IPS-18c (cell line): ENCODE data around the gene GRN.
A peak's percentile ranks its signal among the peaks of the same experiment; 100 is the strongest.
"Not testable (repeated sequence)": the region's sequence is repeated elsewhere in the genome, so short reads cannot be mapped to it uniquely, and the experiment has no call there.

ENCODE experiments used
- H3K4me3 ChIP-seq: 2 replicates; pipeline ENCODE4 v1.7.0; 2013; ENCODE audit warnings: low read depth, mild to moderate bottlenecking, low read length, moderate library complexity; ENCODE audit not compliant: insufficient read depth
- H3K9me3 ChIP-seq: one replicate; pipeline ENCODE4 v1.6.1; 2013; ENCODE audit warnings: mild to moderate bottlenecking, low read length, moderate library complexity; ENCODE audit not compliant: control insufficient read depth, insufficient read depth

Gene GRN

GRCh38 chr17:44367231-44367979 lies 22.3 kb downstream of the GRN start:
- peaks cover 4% of the 10 kb centered on the region for H3K9me3 ChIP-seq
- no peak overlapping the region for H3K4me3 ChIP-seq

- not testable (repeated sequence) for H3K4me3 ChIP-seq, H3K9me3 ChIP-seq
These were observed 23.5 kb downstream of the GRN start for GRCh38 chr17:44368391-44369243.

- not testable (repeated sequence) for H3K9me3 ChIP-seq, H3K4me3 ChIP-seq
These were observed 24.4 kb downstream of the GRN start for GRCh38 chr17:44369414-44370023.

- H3K9me3 ChIP-seq: no peaks in the 10 kb centered on the region
- H3K4me3 ChIP-seq: no peak overlapping the region; the same call in 1 of the 2 replicates
These were observed 26.9 kb downstream of the GRN start for GRCh38 chr17:44372036-44372435.

GRCh38 chr17:44374306-44375195 lies 29.4 kb downstream of the GRN start:
- H3K4me3 ChIP-seq: peak overlapping the region; percentile 11; the same call in 1 of the 2 replicates

GRCh38 chr17:44375196-44376017 lies 30.3 kb downstream of the GRN start:
- Histone ChIP-seq H3K4me3 (no peak overlapping the region), H3K9me3 (no peaks in the 10 kb centered on the region)

More at GRCh38 chr17:44374306-44375195, 29.4 kb downstream of the GRN start:
- no peaks in the 10 kb centered on the region for H3K9me3 ChIP-seq

GRCh38 chr17:44376124-44376523 lies 31.0 kb downstream of the GRN start:
- Histone ChIP-seq H3K4me3 (no peak overlapping the region), H3K9me3 (no peaks in the 10 kb centered on the region)

GRCh38 chr17:44376779-44377178 lies 31.7 kb downstream of the GRN start:
- Histone ChIP-seq H3K9me3 (no peaks in the 10 kb centered on the region), H3K4me3 (no peak overlapping the region)

GRCh38 chr17:44378171-44378705 lies 33.1 kb downstream of the GRN start:
- Histone ChIP-seq H3K9me3 (no peaks in the 10 kb centered on the region), H3K4me3 (no peak overlapping the region)

- peaks cover under 1% of the 10 kb centered on the region for H3K9me3 ChIP-seq
- H3K4me3 ChIP-seq: no peak overlapping the region
These were observed 34.8 kb downstream of the GRN start for GRCh38 chr17:44379887-44380286.

GRCh38 chr17:44380767-44381166 lies 35.7 kb downstream of the GRN start:
- Histone ChIP-seq H3K4me3 (no peak overlapping the region), H3K9me3 (peaks cover 2% of the 10 kb centered on the region)

- Histone ChIP-seq H3K9me3 (peaks cover 2% of the 10 kb centered on the region), H3K4me3 (no peak overlapping the region)
These were observed 36.8 kb downstream of the GRN start for GRCh38 chr17:44381810-44382305.

- peaks cover 2% of the 10 kb centered on the region for H3K9me3 ChIP-seq
- no peak overlapping the region for H3K4me3 ChIP-seq
These were observed 37.8 kb downstream of the GRN start for GRCh38 chr17:44382917-44383316.

- H3K9me3 ChIP-seq: peaks cover 2% of the 10 kb centered on the region
- no peak overlapping the region for H3K4me3 ChIP-seq
These were observed 38.3 kb downstream of the GRN start for GRCh38 chr17:44383363-44383762.

- peaks cover 2% of the 10 kb centered on the region for H3K9me3 ChIP-seq
These were observed 38.8 kb downstream of the GRN start for GRCh38 chr17:44383861-44384260.

More at GRCh38 chr17:44383861-44384260, 38.8 kb downstream of the GRN start:
- no peak overlapping the region for H3K4me3 ChIP-seq
